Measurements from ENCODE around the gene RARB. TPM values are rescaled to one million over a fixed set of nuclear protein-coding genes. Genes with fewer than 3 reads are reported as not detected.

The RARB gene
- total and polyA plus RNA-seq, 9 of the 15 experiments (the other 6 are each of a cell fraction or from before 2014, with no cell fraction given) = 0.15 to 1.3 (median 0.27) TPM

DNA sequence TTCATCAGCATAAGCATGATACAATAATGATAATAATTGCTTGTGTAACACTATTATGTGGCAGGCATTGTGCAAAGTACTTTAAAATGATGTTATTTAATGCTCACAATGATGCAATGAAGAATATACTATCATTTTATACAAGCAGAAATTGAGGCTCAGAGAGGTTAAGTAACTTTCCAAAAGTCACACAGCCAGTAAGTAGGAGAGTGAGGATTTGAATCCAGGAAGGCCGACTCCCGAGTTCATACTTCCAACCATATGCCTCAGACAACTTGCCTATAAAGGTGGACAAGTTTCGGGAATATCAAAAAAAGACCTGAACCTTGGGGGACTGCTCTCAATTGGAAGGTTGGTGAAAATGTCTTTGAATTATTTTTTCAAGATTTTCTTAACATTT lies 19.9 kb downstream of the RARB start:
- Histone ChIP-seq H3K27me3 (ENCODE audit: control insufficient read depth in 2 of 2, insufficient read depth in 2 of 2, low read length in 2 of 2) (peaks cover 4 to 10% of the 10 kb centered on the region in 2 experiments; a peak in 2 of 5 replicates), H3K9me1 (ENCODE audit: control insufficient read depth, insufficient read depth, low read length) (no peaks in the 10 kb centered on the region), H3K4me1 (replicated peaks in 1 of 2; ENCODE audit: control insufficient read depth in 2 of 2, insufficient read depth in 2 of 2, low read length in 2 of 2) (no peaks in the 10 kb centered on the region), H2AFZ (ENCODE audit: low read depth, low read length) (no peak overlapping the region), H4K20me1 (replicated peaks; ENCODE audit: control insufficient read depth, insufficient read depth, low read length) (no peaks in the 10 kb centered on the region), H3K79me2 (ENCODE audit: control insufficient read depth, insufficient read depth, low read length) (no peaks in the 10 kb centered on the region), H3K4me3 (no peak overlapping the region), H3K9me3 (replicated peaks; ENCODE audit: control insufficient read depth, insufficient read depth, low read depth, low read length) (no peaks in the 10 kb centered on the region), H3K4me2 (ENCODE audit: insufficient read depth, low read length) (no peak overlapping the region), H3K36me3 (ENCODE audit: control insufficient read depth, insufficient read depth, low read length) (no peaks in the 10 kb centered on the region), H3K9ac (ENCODE audit: insufficient read depth in 1 of 2, low read depth in 2 of 2, low read length in 2 of 2) (no peak overlapping the region), H3K27ac (ENCODE audit: extremely low read depth, low read depth, low read length) (no peak overlapping the region)
- 2% methylated on average over 3 of the region's 3 CpGs for WGBS (ENCODE audit: insufficient coverage, low coverage, missing lambda C conversion rate)
- ChIA-PET POLR2A (no interaction called here), CTCF (ENCODE audit: low intra/inter-chr PET ratio) (no interaction called here)
- ATAC-seq (no peak), DNase-seq (ENCODE audit: extremely low read depth in 1 of 4, low spot score in 3 of 4) (no peak), FAIRE-seq (no peak)
- TF ChIP-seq, protein P1, sequence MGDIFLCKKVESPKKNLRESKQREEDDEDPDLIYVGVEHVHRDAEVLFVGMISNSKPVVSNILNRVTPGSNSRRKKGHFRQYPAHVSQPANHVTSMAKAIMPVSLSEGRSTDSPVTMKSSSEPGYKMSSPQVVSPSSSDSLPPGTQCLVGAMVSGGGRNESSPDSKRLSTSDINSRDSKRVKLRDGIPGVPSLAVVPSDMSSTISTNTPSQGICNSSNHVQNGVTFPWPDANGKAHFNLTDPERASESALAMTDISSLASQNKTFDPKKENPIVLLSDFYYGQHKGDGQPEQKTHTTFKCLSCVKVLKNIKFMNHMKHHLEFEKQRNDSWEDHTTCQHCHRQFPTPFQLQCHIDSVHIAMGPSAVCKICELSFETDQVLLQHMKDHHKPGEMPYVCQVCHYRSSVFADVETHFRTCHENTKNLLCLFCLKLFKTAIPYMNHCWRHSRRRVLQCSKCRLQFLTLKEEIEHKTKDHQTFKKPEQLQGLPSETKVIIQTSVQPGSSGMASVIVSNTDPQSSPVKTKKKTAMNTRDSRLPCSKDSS (IDR thresholded peaks at IDR 0.05; ENCODE audit: low read depth, partially characterized antibody) = no peak
- TF ChIP-seq MTA2 (IDR thresholded peaks at IDR 0.05; ENCODE audit: low read depth) = no peak
- no peak for TF ChIP-seq BRD4 (IDR thresholded peaks at IDR 0.05)
- TF ChIP-seq BCOR (IDR thresholded peaks at IDR 0.05) = peak; percentile 88
- TF ChIP-seq KDM1A (IDR thresholded peaks at IDR 0.05) = peak; percentile 56 to 68; a peak in 2 of 4 replicates
- peak; percentile 67; the same call in 1 of the 2 replicates for TF ChIP-seq SMARCA5 (IDR thresholded peaks at IDR 0.05)
- TF ChIP-seq RBM25 (IDR thresholded peaks at IDR 0.05; ENCODE audit: low read depth, low read length, severe bottlenecking) = peak; percentile 98
- no peak for TF ChIP-seq CEBPG (CRISPR knock-in tag; IDR thresholded peaks at IDR 0.05)
- TF ChIP-seq CEBPG (tag; conservative IDR thresholded peaks at IDR 0.05 in 1 of 2, IDR thresholded peaks at IDR 0.05 in 1 of 2) = no peak
- TF ChIP-seq RCOR1 (IDR thresholded peaks at IDR 0.05; ENCODE audit: borderline replicate concordance in 1 of 2, low read depth in 2 of 2, low read length in 2 of 2) = peak in 1 of 2 experiments; percentile 45; a peak in 1 of 4 replicates
- peak; percentile 85 for TF ChIP-seq ZFP36 (IDR thresholded peaks at IDR 0.05; ENCODE audit: low read depth, low read length, partially characterized antibody)
- TF ChIP-seq NFIC (IDR thresholded peaks at IDR 0.05) = no peak
- in situ Hi-C loops (cut with MboI) = no loop called here
- BruUV-seq (replicated peaks) = no TSS peak
- intact Hi-C loops (cut with micrococcal nuclease) = loop anchor here (10.0 kb wide), 1 partner anchor 447 kb away; no protein-coding TSS in a partner anchor

Data from K562 (cell line).